ENCODE measurements around the gene FAM13B. TPM values are rescaled to one million over a fixed set of nuclear protein-coding genes. Genes with fewer than 3 reads are reported as not detected.
"Not testable (repeated sequence)": the region's sequence is repeated elsewhere in the genome, so short reads cannot be mapped to it uniquely, and the experiment has no call there.

Gene FAM13B
- total RNA-seq, 4 donors from 2014 or later, result 18.7 to 46.7 (median 23.0) TPM

GRCh38 chr5:138051441-138052296, 18.8 kb upstream of the FAM13B start:
- H3K9me3 ChIP-seq, result no peaks in the 10 kb centered on the region
- H3K4me1 ChIP-seq, result peaks cover 0 to 4% (median 0%) of the 10 kb centered on the region in 4 donors
- H3K27ac ChIP-seq, result no peak overlapping the region
- WGBS, 2 donors (ENCODE audit: low coverage in 1 of 2), result 72 to 73% methylated on average over 9 of the region's 9 CpGs
- TF ChIP-seq EP300 (IDR thresholded peaks at IDR 0.05; ENCODE audit: low read depth) (no peak), POLR2A (IDR thresholded peaks at IDR 0.05) (no peak), CTCF (IDR thresholded peaks at IDR 0.05) (no peak), POLR2AphosphoS5 (IDR thresholded peaks at IDR 0.05) (no peak)
- DNase-seq, result no peak
- in situ Hi-C loops (cut with MboI; ENCODE audit: low pct_ligation_motif_present in 1 of 4, low pct_unique_long_range_greater_than_20kb in 1 of 4, low sequenced_read_pairs in 3 of 4) (loop anchor here in 1 of 4 donors (25.0 kb wide), 1 partner anchor 264 kb away; no protein-coding TSS in a partner anchor), intact Hi-C loops (cut with DNase I; ENCODE audit: low total_unique reads) (no loop called here)
- H3K27me3 ChIP-seq, result peaks cover 4% of the 10 kb centered on the region
- H3K36me3 ChIP-seq, result no peaks in the 10 kb centered on the region
- no peak overlapping the region for H3K4me3 ChIP-seq

- H3K27me3 ChIP-seq; H3K36me3 ChIP-seq; intact Hi-C loops (cut with DNase I; ENCODE audit: low total_unique reads); H3K4me1 ChIP-seq; in situ Hi-C loops (cut with MboI; ENCODE audit: low pct_ligation_motif_present in 1 of 4, low pct_unique_long_range_greater_than_20kb in 1 of 4, low sequenced_read_pairs in 3 of 4); H3K9me3 ChIP-seq; H3K4me3 ChIP-seq; H3K27ac ChIP-seq; DNase-seq: not testable (repeated sequence)
- WGBS, 2 donors (ENCODE audit: low coverage in 1 of 2), result 88 to 100% methylated on average over 1 to 3 of the region's 3 CpGs
These were observed 12.4 kb upstream of the FAM13B start for GRCh38 chr5:138045283-138045682.

GRCh38 chr5:138038826-138039225, 5.9 kb upstream of the FAM13B start:
- DNase-seq, result no peak
- intact Hi-C loops (cut with DNase I; ENCODE audit: low total_unique reads) (loop anchor here (5.0 kb wide), 1 partner anchor 38 kb away; no protein-coding TSS in a partner anchor), in situ Hi-C loops (cut with MboI; ENCODE audit: low pct_ligation_motif_present in 1 of 4, low pct_unique_long_range_greater_than_20kb in 1 of 4, low sequenced_read_pairs in 3 of 4) (no loop called here)
- H3K4me1 ChIP-seq, result peaks cover 0 to 2% (median under 1%) of the 10 kb centered on the region in 4 donors
- TF ChIP-seq POLR2AphosphoS5 (IDR thresholded peaks at IDR 0.05) (no peak), EP300 (IDR thresholded peaks at IDR 0.05; ENCODE audit: low read depth) (no peak)
- H3K27me3 ChIP-seq, result no peaks in the 10 kb centered on the region
- H3K27ac ChIP-seq, result no peak overlapping the region
- no peaks in the 10 kb centered on the region for H3K9me3 ChIP-seq
- H3K36me3 ChIP-seq, result no peaks in the 10 kb centered on the region
- no peak overlapping the region for H3K4me3 ChIP-seq
- 91 to 100% methylated on average over 1 of the region's 1 CpG for WGBS, 2 donors (ENCODE audit: low coverage in 1 of 2)

GRCh38 chr5:138037907-138038633, 5.2 kb upstream of the FAM13B start:
- in situ Hi-C loops (cut with MboI; ENCODE audit: low pct_ligation_motif_present in 1 of 4, low pct_unique_long_range_greater_than_20kb in 1 of 4, low sequenced_read_pairs in 3 of 4), result no loop called here
- peaks cover 0 to 7% (median 4%) of the 10 kb centered on the region in 4 donors for H3K4me1 ChIP-seq
- TF ChIP-seq EP300 (IDR thresholded peaks at IDR 0.05; ENCODE audit: low read depth) (no peak), POLR2AphosphoS5 (IDR thresholded peaks at IDR 0.05) (no peak), POLR2A (IDR thresholded peaks at IDR 0.05) (no peak), CTCF (IDR thresholded peaks at IDR 0.05) (no peak)
- no peaks in the 10 kb centered on the region for H3K36me3 ChIP-seq
- H3K9me3 ChIP-seq, result no peaks in the 10 kb centered on the region
- no peaks in the 10 kb centered on the region for H3K27me3 ChIP-seq
- DNase-seq, result no peak
- 78% methylated on average over 1 of the region's 1 CpG; no CpG with 5 or more reads in 1 of the 2 donors for WGBS, 2 donors (ENCODE audit: low coverage in 1 of 2)
- H3K27ac ChIP-seq, result no peak overlapping the region
- intact Hi-C loops (cut with DNase I; ENCODE audit: low total_unique reads), result loop anchor here (5.0 kb wide), 1 partner anchor 39 kb away; no protein-coding TSS in a partner anchor
- H3K4me3 ChIP-seq, result no peak overlapping the region

GRCh38 chr5:138037271-138037670, 4.4 kb upstream of the FAM13B start:
- in situ Hi-C loops (cut with MboI; ENCODE audit: low pct_ligation_motif_present in 1 of 4, low pct_unique_long_range_greater_than_20kb in 1 of 4, low sequenced_read_pairs in 3 of 4) (no loop called here), intact Hi-C loops (cut with DNase I; ENCODE audit: low total_unique reads) (loop anchor here (5.0 kb wide), 1 partner anchor 40 kb away; no protein-coding TSS in a partner anchor)
- H3K9me3 ChIP-seq, result no peaks in the 10 kb centered on the region
- no peak overlapping the region for H3K27ac ChIP-seq
- H3K4me3 ChIP-seq, result no peak overlapping the region
- no peaks in the 10 kb centered on the region for H3K36me3 ChIP-seq
- no peaks in the 10 kb centered on the region for H3K27me3 ChIP-seq
- H3K4me1 ChIP-seq, result peaks cover 0 to 7% (median 4%) of the 10 kb centered on the region in 4 donors
- TF ChIP-seq POLR2A (IDR thresholded peaks at IDR 0.05), result no peak
- no peak for DNase-seq

Data from transverse colon (tissue), 4 donors.